ENCODE measurements around the gene DNAJA2.
A peak's percentile ranks its signal among the peaks of the same experiment; 100 is the strongest.

DNAJA2 gene

GRCh38 chr16:46986438-46986837, 13.0 kb upstream of the DNAJA2 start:
- Histone ChIP-seq H3K4me3 (ENCODE audit: low read depth, low read length, poor library complexity, severe bottlenecking) (no peak overlapping the region), H3K9ac (ENCODE audit: low read length) (no peak overlapping the region), H3K9me3 (ENCODE audit: low read length) (no peaks in the 10 kb centered on the region), H3K36me3 (ENCODE audit: insufficient read depth, low read length) (no peaks in the 10 kb centered on the region), H3K9me2 (ENCODE audit: low read depth, low read length) (no peaks in the 10 kb centered on the region), H4K20me1 (ENCODE audit: insufficient read depth, low read length) (no peaks in the 10 kb centered on the region), H3K79me2 (ENCODE audit: insufficient read depth, low read length) (no peaks in the 10 kb centered on the region), H3K4me2 (ENCODE audit: low read length) (no peak overlapping the region), H3K27me3 (ENCODE audit: insufficient read depth, low read length) (no peaks in the 10 kb centered on the region), H3K27ac (ENCODE audit: low read depth, low read length, poor library complexity, severe bottlenecking) (no peak overlapping the region), H3F3A (ENCODE audit: insufficient read depth, low read length) (no peaks in the 10 kb centered on the region), H3K4me1 (ENCODE audit: insufficient read depth, low read length, severe bottlenecking) (no peaks in the 10 kb centered on the region), H2AFZ (ENCODE audit: low read length) (no peak overlapping the region)
- TF ChIP-seq, protein P1, sequence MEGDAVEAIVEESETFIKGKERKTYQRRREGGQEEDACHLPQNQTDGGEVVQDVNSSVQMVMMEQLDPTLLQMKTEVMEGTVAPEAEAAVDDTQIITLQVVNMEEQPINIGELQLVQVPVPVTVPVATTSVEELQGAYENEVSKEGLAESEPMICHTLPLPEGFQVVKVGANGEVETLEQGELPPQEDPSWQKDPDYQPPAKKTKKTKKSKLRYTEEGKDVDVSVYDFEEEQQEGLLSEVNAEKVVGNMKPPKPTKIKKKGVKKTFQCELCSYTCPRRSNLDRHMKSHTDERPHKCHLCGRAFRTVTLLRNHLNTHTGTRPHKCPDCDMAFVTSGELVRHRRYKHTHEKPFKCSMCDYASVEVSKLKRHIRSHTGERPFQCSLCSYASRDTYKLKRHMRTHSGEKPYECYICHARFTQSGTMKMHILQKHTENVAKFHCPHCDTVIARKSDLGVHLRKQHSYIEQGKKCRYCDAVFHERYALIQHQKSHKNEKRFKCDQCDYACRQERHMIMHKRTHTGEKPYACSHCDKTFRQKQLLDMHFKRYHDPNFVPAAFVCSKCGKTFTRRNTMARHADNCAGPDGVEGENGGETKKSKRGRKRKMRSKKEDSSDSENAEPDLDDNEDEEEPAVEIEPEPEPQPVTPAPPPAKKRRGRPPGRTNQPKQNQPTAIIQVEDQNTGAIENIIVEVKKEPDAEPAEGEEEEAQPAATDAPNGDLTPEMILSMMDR (IDR thresholded peaks at IDR 0.05; ENCODE audit: low read length) = no peak
- no peak for TF ChIP-seq EZH2 (IDR thresholded peaks at IDR 0.05; ENCODE audit: borderline replicate concordance, low read length)

- Histone ChIP-seq H3K27ac (ENCODE audit: low read depth, low read length, poor library complexity, severe bottlenecking) (no peak overlapping the region), H2AFZ (ENCODE audit: low read length) (no peak overlapping the region), H3K36me3 (ENCODE audit: insufficient read depth, low read length) (no peaks in the 10 kb centered on the region), H3K4me1 (ENCODE audit: insufficient read depth, low read length, severe bottlenecking) (no peaks in the 10 kb centered on the region), H3K9me2 (ENCODE audit: low read depth, low read length) (no peaks in the 10 kb centered on the region), H3K9me3 (ENCODE audit: low read length) (no peaks in the 10 kb centered on the region), H3K4me2 (ENCODE audit: low read length) (no peak overlapping the region), H3F3A (ENCODE audit: insufficient read depth, low read length) (peaks cover 2% of the 10 kb centered on the region; the same call in 1 of the 2 replicates), H4K20me1 (ENCODE audit: insufficient read depth, low read length) (no peaks in the 10 kb centered on the region), H3K9ac (ENCODE audit: low read length) (no peak overlapping the region), H3K79me2 (ENCODE audit: insufficient read depth, low read length) (no peaks in the 10 kb centered on the region), H3K4me3 (ENCODE audit: low read depth, low read length, poor library complexity, severe bottlenecking) (no peak overlapping the region), H3K27me3 (ENCODE audit: insufficient read depth, low read length) (no peaks in the 10 kb centered on the region)
- TF ChIP-seq EZH2 (IDR thresholded peaks at IDR 0.05; ENCODE audit: borderline replicate concordance, low read length) = no peak
Observed at GRCh38 chr16:46982335-46982734, 8.9 kb upstream of the DNAJA2 start.

GRCh38 chr16:46980926-46981325, 7.5 kb upstream of the DNAJA2 start:
- H3K9ac ChIP-seq (ENCODE audit: low read length) = no peak overlapping the region
- no peaks in the 10 kb centered on the region for H4K20me1 ChIP-seq (ENCODE audit: insufficient read depth, low read length)
- H3K4me2 ChIP-seq (ENCODE audit: low read length) = no peak overlapping the region
- no peak overlapping the region for H2AFZ ChIP-seq (ENCODE audit: low read length)
- no peaks in the 10 kb centered on the region for H3K9me3 ChIP-seq (ENCODE audit: low read length)
- TF ChIP-seq, protein P1 (IDR thresholded peaks at IDR 0.05; ENCODE audit: low read length) = no peak
- no peak for TF ChIP-seq EZH2 (IDR thresholded peaks at IDR 0.05; ENCODE audit: borderline replicate concordance, low read length)
- H3K4me3 ChIP-seq (ENCODE audit: low read depth, low read length, poor library complexity, severe bottlenecking) = no peak overlapping the region
- H3F3A ChIP-seq (ENCODE audit: insufficient read depth, low read length) = peaks cover 2% of the 10 kb centered on the region; the same call in 1 of the 2 replicates
- H3K79me2 ChIP-seq (ENCODE audit: insufficient read depth, low read length) = no peaks in the 10 kb centered on the region
- no peaks in the 10 kb centered on the region for H3K36me3 ChIP-seq (ENCODE audit: insufficient read depth, low read length)
- no peaks in the 10 kb centered on the region for H3K9me2 ChIP-seq (ENCODE audit: low read depth, low read length)
- no peaks in the 10 kb centered on the region for H3K27me3 ChIP-seq (ENCODE audit: insufficient read depth, low read length)
- peaks cover 6% of the 10 kb centered on the region for H3K4me1 ChIP-seq (ENCODE audit: insufficient read depth, low read length, severe bottlenecking)
- H3K27ac ChIP-seq (ENCODE audit: low read depth, low read length, poor library complexity, severe bottlenecking) = no peak overlapping the region

DNA sequence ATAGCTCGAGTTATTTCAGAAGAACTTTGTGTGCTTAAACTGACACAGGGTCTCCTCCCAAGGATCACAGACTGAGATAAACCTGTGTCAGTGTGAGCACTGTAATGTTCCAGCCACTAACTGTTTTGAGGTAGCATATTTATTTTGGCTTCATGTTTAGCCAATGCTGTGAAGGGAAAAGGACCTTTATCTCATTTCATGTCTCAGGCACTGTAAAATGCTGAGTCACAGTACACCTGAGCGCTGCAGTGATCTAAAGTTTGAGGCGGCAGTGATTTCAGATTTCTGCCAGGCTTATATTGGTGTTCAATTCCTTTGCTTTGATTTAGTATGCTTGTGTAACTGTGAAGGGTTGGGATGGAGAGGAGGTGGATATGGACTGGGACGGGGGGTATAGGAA, 3.1 kb upstream of the DNAJA2 start:
- no peaks in the 10 kb centered on the region for H3K36me3 ChIP-seq (ENCODE audit: insufficient read depth, low read length)
- no peak overlapping the region for H3K4me2 ChIP-seq (ENCODE audit: low read length)
- H3K9me2 ChIP-seq (ENCODE audit: low read depth, low read length) = no peaks in the 10 kb centered on the region
- H3K4me1 ChIP-seq (ENCODE audit: insufficient read depth, low read length, severe bottlenecking) = peaks cover 27% of the 10 kb centered on the region
- 0 out of 2 replicates have a peak overlapping the region, but pooled peaks have one; percentile 7 for H3K9ac ChIP-seq (ENCODE audit: low read length)
- H3K27ac ChIP-seq (ENCODE audit: low read depth, low read length, poor library complexity, severe bottlenecking) = no peak overlapping the region
- no peak for TF ChIP-seq EZH2 (IDR thresholded peaks at IDR 0.05; ENCODE audit: borderline replicate concordance, low read length)
- TF ChIP-seq, protein P1 (IDR thresholded peaks at IDR 0.05; ENCODE audit: low read length) = no peak
- no peaks in the 10 kb centered on the region for H3K27me3 ChIP-seq (ENCODE audit: insufficient read depth, low read length)
- peaks cover 16% of the 10 kb centered on the region for H3K79me2 ChIP-seq (ENCODE audit: insufficient read depth, low read length)
- H3F3A ChIP-seq (ENCODE audit: insufficient read depth, low read length) = peaks cover 2% of the 10 kb centered on the region; the same call in 1 of the 2 replicates
- H2AFZ ChIP-seq (ENCODE audit: low read length) = no peak overlapping the region
- H3K4me3 ChIP-seq (ENCODE audit: low read depth, low read length, poor library complexity, severe bottlenecking) = no peak overlapping the region
- 0 out of 2 replicates have a peak, but pooled peaks cover 7% of the 10 kb centered on the region for H4K20me1 ChIP-seq (ENCODE audit: insufficient read depth, low read length)
- H3K9me3 ChIP-seq (ENCODE audit: low read length) = no peaks in the 10 kb centered on the region

All from OCI-LY1 (cell line).